Uterus (tissue), 4 donors: ENCODE measurements around the gene WFDC2. TPM values are rescaled to one million over a fixed set of nuclear protein-coding genes. Genes with fewer than 3 reads are reported as not detected.

Experiments
- DNase-seq, 2 donors: peaks; one replicate each; pipeline ENCODE4 v3.0.0-alpha.2; 2019 to 2020
- H3K27ac ChIP-seq, 2 donors: fragments of 200-600 bp; sonication (generic); 1 replicate in 1 of 2; 2 replicates in 1 of 2; pipeline ENCODE4 v1.5.1; 2016 to 2018
- H3K27me3 ChIP-seq, 2 donors: fragments of 200-600 bp; sonication (generic); one replicate each; pipeline ENCODE4 v1.5.1; 2018 to 2019; ENCODE audit warnings: control low read depth in 1 of 2
- H3K36me3 ChIP-seq, 2 donors: fragments of 200-600 bp; sonication (generic); one replicate each; pipeline ENCODE4 v1.5.1; 2019; ENCODE audit warnings: control low read depth in 1 of 2
- H3K4me1 ChIP-seq, 2 donors: fragments of 200-600 bp; sonication (generic); one replicate each; pipeline ENCODE4 v1.5.1; 2018 to 2019; ENCODE audit warnings: control low read depth in 1 of 2
- H3K4me3 ChIP-seq, 2 donors: fragments of 200-600 bp; sonication (generic); 1 replicate in 1 of 2; 2 replicates in 1 of 2; pipeline ENCODE4 v1.5.1; 2018 to 2019; ENCODE audit warnings: mild to moderate bottlenecking in 1 of 2
- H3K9me3 ChIP-seq, 2 donors: fragments of 200-600 bp; sonication (generic); one replicate each; pipeline ENCODE4 v1.5.1; 2019; ENCODE audit warnings: control low read depth in 1 of 2
- CTCF ChIP-seq, 4 experiments: fragments of 200-600 bp in 2 of 4; fragments of 450-650 bp in 2 of 4; sonication (generic) in 2 of 4; IDR thresholded peaks; one replicate each; pipeline ENCODE4 v1.5.1; 2016 to 2019; ENCODE audit warnings: antibody characterized with exemption in 4 of 4, mild to moderate bottlenecking in 2 of 4, moderate library complexity in 1 of 4
- POLR2A ChIP-seq, 2 donors: fragments of 450-650 bp; IDR thresholded peaks; one replicate each; pipeline ENCODE4 v1.6.1; 2016; ENCODE audit warnings: antibody characterized with exemption in 2 of 2, mild to moderate bottlenecking in 1 of 2, moderate library complexity in 1 of 2
- intact Hi-C: fragments of 100-400 bp; cut with DNase I; formaldehyde crosslinking; loops from one replicate; pipeline ENCODE4 v1.15.1; 2023; ENCODE audit warnings: low total_unique reads
- total RNA-seq, 4 donors: library from RNA; depleted of rRNA in 3 of 4; stranded (reverse); fragments of >200 nt in 3 of 4; gene quantifications; one replicate each; pipeline versions ENCODE4 v1.1.0 to v1.2.4, GENCODE V29; 2014 to 2023
- donor health status: DM: yes; HTN: yes; CAD: no.

WFDC2 gene
- total RNA-seq, 4 donors from 2014 or later, result 7.9 to 18.3 (median 15.5) TPM; not detected in 1

- Histone ChIP-seq H3K9me3 (no peaks in the 10 kb centered on the region), H3K27me3 (no peaks in the 10 kb centered on the region), H3K27ac (no peak overlapping the region), H3K4me1 (no peaks in the 10 kb centered on the region), H3K4me3 (no peak overlapping the region), H3K36me3 (no peaks in the 10 kb centered on the region)
- TF ChIP-seq POLR2A (IDR thresholded peaks at IDR 0.05) (no peak), CTCF (IDR thresholded peaks at IDR 0.05) (no peak)
- no peak for DNase-seq
- intact Hi-C loops, result no loop called here
These were observed 43.1 kb upstream of the WFDC2 start for GRCh38 chr20:45426320-45427016.

- intact Hi-C loops, result no loop called here
- H3K27ac ChIP-seq, result no peak overlapping the region
- no peak for DNase-seq
- no peaks in the 10 kb centered on the region for H3K27me3 ChIP-seq
- H3K9me3 ChIP-seq, result no peaks in the 10 kb centered on the region
- H3K4me3 ChIP-seq, result no peak overlapping the region
- H3K4me1 ChIP-seq, result no peaks in the 10 kb centered on the region
- no peaks in the 10 kb centered on the region for H3K36me3 ChIP-seq
- no peak for TF ChIP-seq CTCF (IDR thresholded peaks at IDR 0.05)
- no peak for TF ChIP-seq POLR2A (IDR thresholded peaks at IDR 0.05)
These were observed 42.1 kb upstream of the WFDC2 start for GRCh38 chr20:45427236-45428149.

- Histone ChIP-seq H3K36me3 (no peaks in the 10 kb centered on the region), H3K27me3 (no peaks in the 10 kb centered on the region), H3K4me3 (no peak overlapping the region), H3K4me1 (no peaks in the 10 kb centered on the region), H3K9me3 (no peaks in the 10 kb centered on the region), H3K27ac (no peak overlapping the region)
- TF ChIP-seq POLR2A (IDR thresholded peaks at IDR 0.05) (no peak), CTCF (IDR thresholded peaks at IDR 0.05) (no peak)
- intact Hi-C loops, result no loop called here
- DNase-seq, result no peak
These were observed 39.9 kb upstream of the WFDC2 start for GRCh38 chr20:45429618-45430017.

- Histone ChIP-seq H3K27me3 (no peaks in the 10 kb centered on the region), H3K4me3 (no peak overlapping the region), H3K36me3 (no peaks in the 10 kb centered on the region), H3K4me1 (no peaks in the 10 kb centered on the region), H3K9me3 (no peaks in the 10 kb centered on the region), H3K27ac (no peak overlapping the region)
- intact Hi-C loops, result no loop called here
- no peak for DNase-seq
- TF ChIP-seq POLR2A (IDR thresholded peaks at IDR 0.05), result no peak
- no peak for TF ChIP-seq CTCF (IDR thresholded peaks at IDR 0.05)
These were observed 37.3 kb upstream of the WFDC2 start for GRCh38 chr20:45432294-45432693.

GRCh38 chr20:45433316-45433715, 36.2 kb upstream of the WFDC2 start:
- intact Hi-C loops, result no loop called here
- no peaks in the 10 kb centered on the region for H3K9me3 ChIP-seq

More at GRCh38 chr20:45433316-45433715, 36.2 kb upstream of the WFDC2 start:
- peak in 1 of 2 donors; percentile 41 for DNase-seq
- no peaks in the 10 kb centered on the region for H3K36me3 ChIP-seq
- H3K27ac ChIP-seq, result no peak overlapping the region
- TF ChIP-seq CTCF (IDR thresholded peaks at IDR 0.05) (no peak), POLR2A (IDR thresholded peaks at IDR 0.05) (no peak)
- no peaks in the 10 kb centered on the region for H3K4me1 ChIP-seq
- H3K27me3 ChIP-seq, result no peaks in the 10 kb centered on the region
- H3K4me3 ChIP-seq, result no peak overlapping the region
